ENCODE data around the gene SEC24C.
A peak's percentile ranks its signal among the peaks of the same experiment; 100 is the strongest.

SEC24C gene

DNA sequence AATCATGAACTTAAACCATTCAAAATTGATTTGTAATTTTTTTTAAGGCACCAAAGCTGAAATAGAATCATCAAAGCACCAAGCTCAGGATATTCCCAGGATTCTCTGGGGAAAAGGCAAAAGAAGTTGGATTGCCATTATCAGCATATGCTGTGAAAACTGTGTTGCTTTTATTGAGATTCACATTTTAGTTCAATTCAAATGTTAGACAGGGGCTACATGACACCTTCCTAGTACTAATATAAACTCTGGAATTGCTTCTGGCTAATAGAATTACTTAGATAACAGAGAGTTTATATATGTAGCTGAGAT lies 71.5 kb downstream of the SEC24C start:
- no peak overlapping the region for H3K4me3 Mint-ChIP-seq
- ATAC-seq (replicated peaks; ENCODE audit: extremely low read depth, poor library complexity, severe bottlenecking), result no peak
- no peaks in the 10 kb centered on the region for H3K9me3 Mint-ChIP-seq
- H3K36me3 Mint-ChIP-seq (ENCODE audit: insufficient read depth), result peaks cover 30% of the 10 kb centered on the region
- no peak for DNase-seq (ENCODE audit: low spot score in 2 of 2)
- no peaks in the 10 kb centered on the region for H3K27me3 Mint-ChIP-seq
- no peak overlapping the region for H3K27ac Mint-ChIP-seq (ENCODE audit: low read depth)
- peaks cover under 1% of the 10 kb centered on the region for H3K4me1 Mint-ChIP-seq

DNA sequence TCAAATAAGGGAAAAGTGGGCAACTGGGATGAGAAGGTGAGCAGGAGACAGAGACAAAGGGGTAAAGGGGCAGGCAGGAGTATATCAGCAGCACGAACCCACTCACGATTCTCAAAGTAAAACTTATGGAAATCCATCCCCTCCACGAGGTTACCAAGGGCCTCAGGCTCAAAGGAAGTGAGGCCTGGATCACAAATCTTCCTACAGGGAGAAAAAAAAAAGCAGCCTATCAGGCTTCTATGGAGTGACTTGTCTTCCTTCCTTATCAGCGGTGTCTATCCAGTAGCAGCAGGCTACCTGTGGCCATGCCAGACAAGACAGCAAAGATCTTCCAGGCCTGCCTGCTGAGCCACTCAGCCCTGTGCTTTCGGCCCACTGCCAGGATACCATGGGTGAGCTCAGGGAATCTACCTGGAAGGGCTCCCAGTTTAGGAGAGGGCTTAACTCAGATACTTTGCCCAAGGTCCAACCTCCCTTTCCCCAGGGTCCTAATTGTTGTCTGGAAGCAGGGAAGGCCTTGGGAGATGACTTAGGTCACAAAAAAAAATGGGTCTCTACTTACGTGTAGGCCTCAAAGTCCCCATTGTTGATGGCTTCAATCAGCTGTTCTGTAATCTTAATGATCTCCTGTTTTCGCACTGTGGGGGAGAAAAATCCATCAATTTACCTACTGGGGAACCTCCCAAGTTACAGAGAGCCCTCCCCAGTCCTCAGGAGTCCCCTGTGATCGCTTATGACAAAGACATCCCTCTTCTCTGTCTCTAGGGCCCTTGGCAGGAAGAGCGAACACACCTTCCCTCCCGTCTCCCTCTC lies 73.0 kb downstream of the SEC24C start:
- no peaks in the 10 kb centered on the region for H3K9me3 Mint-ChIP-seq
- ATAC-seq (replicated peaks; ENCODE audit: extremely low read depth, poor library complexity, severe bottlenecking) (no peak), DNase-seq (ENCODE audit: low spot score in 2 of 2) (no peak)
- peak overlapping the region; percentile 39 for H3K27ac Mint-ChIP-seq (ENCODE audit: low read depth)
- peaks cover 30% of the 10 kb centered on the region for H3K36me3 Mint-ChIP-seq (ENCODE audit: insufficient read depth)
- H3K4me3 Mint-ChIP-seq, result no peak overlapping the region
- no peaks in the 10 kb centered on the region for H3K27me3 Mint-ChIP-seq
- H3K4me1 Mint-ChIP-seq, result no peaks in the 10 kb centered on the region

DNA sequence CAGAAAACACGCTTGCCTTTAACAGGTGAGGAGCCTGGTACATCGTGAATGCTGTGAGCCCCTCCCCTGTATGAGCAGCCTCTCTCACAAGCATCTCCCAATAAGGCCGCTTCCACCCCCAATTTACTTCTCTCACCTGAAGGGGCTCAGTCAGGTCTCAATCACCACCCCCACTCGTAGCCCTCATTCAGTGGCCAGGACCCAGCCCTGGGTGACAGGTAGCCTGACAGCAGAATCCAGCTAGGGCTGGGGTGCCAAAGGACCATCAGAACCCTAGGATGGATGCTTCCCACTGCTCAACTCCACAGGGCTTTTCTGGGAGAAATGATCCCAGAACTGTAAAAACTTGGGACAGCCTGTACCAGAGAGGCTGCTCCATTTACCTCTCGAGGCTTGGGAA lies 73.7 kb downstream of the SEC24C start:
- Mint-ChIP-seq H3K9me3 (no peaks in the 10 kb centered on the region), H3K4me1 (peaks cover 4% of the 10 kb centered on the region)

DNA sequence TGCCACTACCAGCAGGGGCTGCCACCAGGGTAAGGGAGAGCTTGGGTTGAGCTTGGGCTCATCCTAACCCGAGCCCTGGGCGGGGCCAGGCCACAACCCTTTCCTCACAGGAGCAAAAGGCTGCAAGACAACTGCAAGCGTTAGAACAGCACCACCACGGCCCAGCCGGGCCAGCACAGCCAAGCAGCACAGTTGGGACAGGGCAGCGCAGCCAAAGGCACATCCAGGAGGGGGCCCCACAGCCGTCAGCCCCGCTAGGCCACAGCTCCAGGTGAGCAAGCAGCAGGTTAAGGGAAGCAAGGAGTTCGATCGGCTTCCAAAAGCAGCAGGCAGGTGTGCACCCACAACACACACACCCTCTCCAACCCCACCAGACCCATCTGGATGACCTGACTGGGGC lies 74.2 kb downstream of the SEC24C start:
- DNase-seq (ENCODE audit: low spot score in 2 of 2) (no peak), ATAC-seq (replicated peaks; ENCODE audit: extremely low read depth, poor library complexity, severe bottlenecking) (no peak)
- H3K36me3 Mint-ChIP-seq (ENCODE audit: insufficient read depth), result peaks cover 31% of the 10 kb centered on the region
- H3K27me3 Mint-ChIP-seq, result no peaks in the 10 kb centered on the region
- H3K4me1 Mint-ChIP-seq, result peaks cover 4% of the 10 kb centered on the region
- no peak overlapping the region for H3K4me3 Mint-ChIP-seq
- H3K9me3 Mint-ChIP-seq, result no peaks in the 10 kb centered on the region
- no peak overlapping the region for H3K27ac Mint-ChIP-seq (ENCODE audit: low read depth)

More for the DNA sequence above, 73.7 kb downstream of the SEC24C start:
- H3K27ac Mint-ChIP-seq (ENCODE audit: low read depth), result no peak overlapping the region
- no peaks in the 10 kb centered on the region for H3K27me3 Mint-ChIP-seq
- DNase-seq (ENCODE audit: low spot score in 2 of 2), result no peak
- ATAC-seq (replicated peaks; ENCODE audit: extremely low read depth, poor library complexity, severe bottlenecking), result no peak
- H3K4me3 Mint-ChIP-seq, result no peak overlapping the region
- H3K36me3 Mint-ChIP-seq (ENCODE audit: insufficient read depth), result peaks cover 26% of the 10 kb centered on the region

DNA sequence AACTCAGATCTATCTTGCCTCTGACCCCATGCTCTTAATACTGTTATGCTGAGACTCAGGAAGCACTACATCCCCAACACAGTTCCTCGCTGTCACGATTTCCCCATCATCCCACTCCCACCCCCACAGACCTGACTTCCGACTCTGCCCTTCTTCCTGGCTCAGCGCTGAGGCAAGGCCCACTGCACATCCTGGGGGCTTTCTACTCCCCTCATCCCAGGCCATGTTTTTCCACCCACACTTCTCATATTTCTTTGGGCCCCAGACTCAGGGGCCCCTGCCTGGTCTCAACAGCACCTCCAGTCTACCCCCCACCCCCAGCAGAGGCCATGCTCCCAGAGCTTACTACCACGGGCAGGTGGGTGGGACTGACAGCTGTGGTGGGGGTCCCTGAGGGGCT lies 74.9 kb downstream of the SEC24C start:
- no peaks in the 10 kb centered on the region for H3K9me3 Mint-ChIP-seq
- no peak overlapping the region for H3K4me3 Mint-ChIP-seq
- no peak for DNase-seq (ENCODE audit: low spot score in 2 of 2)
- peaks cover 4% of the 10 kb centered on the region for H3K4me1 Mint-ChIP-seq
- H3K36me3 Mint-ChIP-seq (ENCODE audit: insufficient read depth), result peaks cover 28% of the 10 kb centered on the region
- no peaks in the 10 kb centered on the region for H3K27me3 Mint-ChIP-seq
- no peak for ATAC-seq (replicated peaks; ENCODE audit: extremely low read depth, poor library complexity, severe bottlenecking)
- H3K27ac Mint-ChIP-seq (ENCODE audit: low read depth), result no peak overlapping the region

DNA sequence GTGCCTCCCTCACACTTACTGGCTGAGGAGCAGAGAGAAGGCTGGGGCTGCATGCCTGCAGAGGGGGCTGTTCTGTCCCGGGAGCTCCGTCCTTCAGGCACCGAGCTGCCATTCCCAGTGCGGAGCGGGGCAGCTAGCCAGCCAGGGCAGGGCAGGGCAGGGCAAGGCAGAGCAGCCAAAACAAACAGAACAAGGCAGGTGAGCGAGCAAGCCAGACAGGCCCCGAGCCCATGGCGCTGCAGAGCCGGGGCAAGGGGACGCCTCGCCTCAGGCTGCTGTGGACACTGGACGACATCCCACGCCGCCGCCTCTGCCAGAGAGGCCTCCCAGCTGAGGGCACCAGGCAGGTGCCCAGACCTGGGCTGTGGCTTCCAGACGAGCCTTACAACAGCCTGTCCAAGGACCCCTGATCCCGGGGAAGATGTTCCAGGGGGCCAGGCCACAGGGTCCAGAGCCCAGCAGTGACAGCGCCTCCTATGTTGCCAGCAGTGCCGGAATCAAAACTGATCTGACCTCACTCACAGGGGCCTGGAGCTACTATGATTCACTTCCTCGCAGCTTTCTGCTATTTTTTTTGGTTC lies 75.4 kb downstream of the SEC24C start:
- no peak overlapping the region for H3K4me3 Mint-ChIP-seq
- no peaks in the 10 kb centered on the region for H3K27me3 Mint-ChIP-seq
- no peak overlapping the region for H3K27ac Mint-ChIP-seq (ENCODE audit: low read depth)
- H3K4me1 Mint-ChIP-seq, result peaks cover 4% of the 10 kb centered on the region
- peaks cover 31% of the 10 kb centered on the region for H3K36me3 Mint-ChIP-seq (ENCODE audit: insufficient read depth)
- DNase-seq (ENCODE audit: low spot score in 2 of 2) (no peak), ATAC-seq (replicated peaks; ENCODE audit: extremely low read depth, poor library complexity, severe bottlenecking) (no peak)
- H3K9me3 Mint-ChIP-seq, result no peaks in the 10 kb centered on the region
